Activated T-cell treated with anti-CD3 and anti-CD28 coated beads, Interleukin-2, amount 50 U/mL, for 48 hours (primary cell): Measurements from ENCODE around the gene RIN3.
A peak's percentile ranks its signal among the peaks of the same experiment; 100 is the strongest.

Experiments used
- DNase-seq, 2 experiments: peaks; one replicate each; pipeline ENCODE4 v3.0.0-alpha.2; 2020

RIN3 gene

DNA sequence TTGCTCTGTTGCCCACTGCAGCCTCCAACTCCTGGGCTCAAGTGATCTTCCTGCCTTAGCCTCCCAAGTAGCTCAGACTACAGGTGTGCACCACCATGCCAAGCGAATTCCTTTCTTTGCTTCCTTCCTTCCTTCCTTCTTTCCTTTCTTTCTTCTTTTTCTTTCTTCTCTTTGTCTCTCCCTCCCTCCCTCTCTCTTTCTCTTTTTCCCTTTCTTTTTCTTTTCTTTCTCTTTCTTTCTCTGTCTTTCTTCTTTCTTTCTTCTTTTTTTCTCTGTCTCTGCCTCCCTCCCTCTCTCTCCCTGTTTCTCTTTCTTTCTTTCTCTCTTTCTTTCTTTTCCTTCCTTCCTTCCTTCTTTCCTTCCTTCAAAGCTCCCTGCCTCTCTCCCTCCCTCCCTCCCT is 182.0 kb downstream of the RIN3 start:
- DNase-seq, result no peak

DNA sequence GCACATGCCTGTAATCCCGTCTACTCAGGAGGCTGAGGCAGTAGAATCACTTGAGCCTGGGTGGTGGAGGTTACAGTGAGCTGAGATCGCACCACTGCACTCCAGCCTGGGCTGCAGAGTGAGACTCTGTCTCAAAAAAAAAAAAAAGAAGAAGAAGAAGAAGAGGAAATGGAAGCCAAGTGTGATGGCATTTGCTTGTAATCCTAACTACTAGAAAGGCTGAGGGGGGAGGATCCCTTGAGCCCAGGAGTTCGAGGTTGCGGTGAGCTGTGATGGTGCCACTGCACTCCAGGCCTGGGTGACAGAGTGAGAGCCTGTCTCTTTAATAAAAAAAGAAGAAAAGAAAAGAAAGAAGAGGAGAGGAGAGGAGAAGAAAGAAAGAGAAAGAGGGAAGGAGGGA is 182.8 kb downstream of the RIN3 start:
- DNase-seq, result no peak

DNA sequence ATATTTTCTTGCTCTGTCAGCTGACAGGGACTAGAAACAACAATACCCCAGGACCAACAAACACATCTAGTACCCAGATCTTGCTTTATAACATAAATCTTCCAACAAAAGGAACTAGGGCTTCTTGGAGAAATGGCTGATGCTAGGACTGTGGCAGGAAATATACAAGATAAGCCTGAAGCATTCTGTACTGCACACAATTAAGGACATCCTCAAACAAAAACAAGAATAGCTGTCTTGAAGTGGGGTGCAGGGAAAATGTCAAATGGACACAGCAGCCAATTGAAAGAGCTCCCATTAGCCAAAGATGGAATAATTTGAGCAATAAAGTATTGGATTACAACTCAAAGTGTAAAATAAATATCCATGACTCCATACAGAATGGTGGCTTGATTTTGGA is 184.8 kb downstream of the RIN3 start:
- no peak for DNase-seq

DNA sequence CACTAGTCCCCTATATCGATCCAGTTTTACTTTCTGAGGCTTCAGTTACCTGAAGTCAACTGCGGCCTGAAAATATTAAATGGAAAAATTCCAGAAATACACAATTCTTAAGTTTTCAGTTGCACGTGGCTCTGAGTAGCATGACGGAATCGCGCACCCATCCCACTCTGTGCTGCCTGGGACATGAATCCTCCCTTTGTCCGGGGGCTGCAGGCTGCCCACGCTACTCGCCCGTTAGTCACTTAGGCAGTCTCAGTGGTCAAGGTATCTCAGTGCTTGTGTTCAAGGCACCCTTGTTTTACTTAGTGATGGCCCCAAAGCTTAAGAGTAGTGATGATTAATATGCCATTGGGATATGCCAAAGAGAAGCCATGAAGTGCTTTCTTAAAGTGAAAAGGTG is 188.2 kb downstream of the RIN3 start:
- DNase-seq, result no peak

DNA sequence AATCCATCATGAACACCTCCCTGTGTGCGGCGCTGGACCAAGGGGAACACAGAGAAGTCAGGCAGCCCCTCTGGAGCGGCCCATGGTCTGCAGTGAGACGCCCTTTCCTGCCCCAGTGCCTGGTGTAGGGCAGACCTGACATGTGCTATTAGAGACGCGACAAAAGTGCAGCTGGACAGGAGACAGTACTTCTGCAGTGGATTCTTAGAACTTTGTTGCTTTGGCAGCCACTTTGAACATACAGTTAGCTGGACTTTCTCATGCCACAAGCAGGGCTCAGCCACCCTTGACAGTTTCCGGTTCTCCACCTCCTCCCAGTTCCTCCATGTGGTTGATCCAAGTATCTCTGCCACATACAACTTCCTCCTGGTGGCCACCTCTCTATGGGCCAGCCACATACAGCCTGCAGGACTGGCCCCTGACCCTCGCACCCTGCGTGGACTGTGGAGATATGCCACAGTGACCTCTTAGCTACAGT is 188.9 kb downstream of the RIN3 start:
- DNase-seq, result no peak

DNA sequence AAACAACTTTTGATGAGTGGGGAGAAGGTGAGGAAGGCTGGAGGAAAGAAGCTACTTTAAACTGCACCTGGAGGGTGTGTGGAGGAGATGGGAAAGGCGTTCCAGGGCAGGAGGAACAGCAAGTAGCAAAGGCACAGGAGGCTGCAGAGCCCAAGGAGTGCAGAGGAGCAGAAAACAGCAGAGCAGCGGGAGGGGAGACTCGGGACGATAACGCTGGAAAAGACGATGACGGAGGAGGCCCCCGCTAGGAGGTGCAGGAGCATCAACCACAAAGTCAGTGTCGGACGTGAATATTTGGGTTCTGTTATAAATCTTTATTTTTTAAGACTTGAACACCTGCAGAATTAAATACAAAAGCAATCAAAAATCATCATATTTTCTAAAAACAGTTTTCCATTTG is 189.9 kb downstream of the RIN3 start:
- DNase-seq, result no peak

DNA sequence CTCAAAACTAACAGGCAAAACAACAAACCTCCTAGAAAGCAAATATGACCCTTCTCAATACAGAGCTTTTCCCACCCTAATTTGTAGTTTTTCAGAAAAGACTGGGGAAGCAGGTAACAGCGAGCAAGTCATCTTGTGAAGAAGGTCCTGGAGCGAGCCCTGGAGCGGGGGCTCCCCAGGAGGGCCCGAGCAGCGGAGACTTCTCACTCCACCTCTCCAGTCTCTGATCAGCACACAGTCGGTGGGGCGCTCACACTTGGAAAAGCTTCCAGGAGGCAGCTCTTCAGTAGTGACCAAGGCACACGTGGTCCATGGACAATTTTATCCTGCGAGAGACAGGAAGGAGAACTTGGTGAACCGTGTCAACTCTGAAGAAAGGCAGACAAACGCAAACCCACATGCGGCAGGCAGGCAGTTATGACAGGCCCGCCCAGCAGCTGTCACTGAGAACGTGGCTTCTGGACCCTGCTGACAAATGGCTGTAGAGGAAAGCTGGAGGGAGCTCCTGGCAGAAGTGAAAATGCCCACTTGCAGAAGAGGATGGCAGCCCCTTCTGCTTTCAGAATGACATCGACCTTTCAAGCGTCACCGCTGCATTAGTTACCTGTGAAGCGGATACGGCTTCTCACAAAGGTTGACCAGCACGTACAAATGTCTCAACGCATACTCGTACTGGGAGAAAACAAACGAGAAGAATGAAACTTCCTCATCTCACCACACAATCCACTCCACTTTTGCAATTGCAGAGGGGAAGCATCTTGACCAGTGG is 190.6 kb downstream of the RIN3 start:
- no peak for DNase-seq

DNA sequence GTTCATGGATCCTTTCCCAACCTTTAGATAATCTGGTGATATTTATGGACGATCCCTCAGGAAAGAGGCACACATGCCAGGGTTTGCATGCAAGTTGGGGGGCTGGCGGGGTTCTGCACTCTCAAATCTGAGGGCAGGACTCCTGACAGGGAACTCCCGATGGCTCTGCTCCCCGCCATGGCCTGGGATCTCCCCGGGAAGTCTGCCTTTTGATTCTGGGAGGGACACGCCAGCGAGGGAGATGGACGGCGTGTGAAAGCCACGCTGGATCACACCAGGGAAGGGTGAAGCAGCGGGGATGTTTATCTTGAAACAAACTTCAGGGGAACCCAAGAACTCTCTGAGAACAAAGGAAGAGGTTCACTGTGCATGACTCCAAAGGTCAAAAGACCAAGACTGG is 191.2 kb downstream of the RIN3 start:
- DNase-seq, result no peak

DNA sequence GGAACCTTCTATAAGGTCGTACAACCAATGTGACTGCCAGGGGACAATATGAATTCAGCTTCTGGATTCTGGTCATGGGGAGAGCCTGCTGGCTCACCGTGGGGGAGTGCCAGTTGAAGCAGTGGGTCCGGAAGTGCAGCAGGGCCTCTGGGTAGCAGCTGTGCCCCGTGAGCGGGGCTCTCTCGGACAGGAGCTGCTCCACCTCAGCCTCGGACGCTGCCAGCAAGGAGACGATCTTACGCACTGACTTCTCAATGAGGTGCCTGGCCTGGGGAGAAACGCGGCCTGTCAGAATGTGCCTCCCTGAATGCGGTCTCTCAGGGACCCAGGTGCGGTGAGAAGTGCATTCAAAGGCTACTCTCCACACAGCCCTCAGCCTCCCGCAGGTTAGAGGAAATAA is 192.8 kb downstream of the RIN3 start:
- DNase-seq, result no peak

DNA sequence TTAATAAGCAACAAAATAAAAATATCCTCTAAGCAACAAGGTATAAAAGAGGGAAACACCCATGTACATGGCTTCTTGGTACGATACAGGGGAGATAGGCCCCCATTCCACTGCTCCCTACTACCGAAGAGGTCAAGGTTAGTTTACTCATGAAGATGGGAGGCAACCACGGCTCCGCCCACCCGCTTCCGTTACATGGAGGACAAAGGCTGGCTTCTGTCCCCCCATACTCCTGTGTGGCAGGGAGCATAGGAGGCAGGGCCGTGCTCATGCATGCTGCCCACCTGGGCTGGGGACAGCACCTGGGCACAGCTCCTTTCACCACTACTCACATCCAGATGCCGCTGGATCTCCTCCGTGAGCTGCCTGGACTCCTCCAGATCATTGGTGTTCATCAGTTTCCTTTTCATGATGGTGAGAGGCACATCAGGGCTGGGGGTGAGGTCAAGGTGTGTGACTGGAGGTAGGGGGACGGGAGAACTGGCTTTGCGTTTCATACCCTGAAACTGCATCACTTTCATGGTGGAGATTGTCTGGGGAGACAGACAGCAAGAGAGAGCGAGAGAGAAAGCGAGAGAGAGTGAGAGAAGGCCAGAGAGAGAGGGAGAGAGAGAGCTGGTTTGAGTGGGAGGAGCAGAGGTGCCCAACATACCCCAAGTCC is 195.9 kb downstream of the RIN3 start:
- DNase-seq, result no peak

DNA sequence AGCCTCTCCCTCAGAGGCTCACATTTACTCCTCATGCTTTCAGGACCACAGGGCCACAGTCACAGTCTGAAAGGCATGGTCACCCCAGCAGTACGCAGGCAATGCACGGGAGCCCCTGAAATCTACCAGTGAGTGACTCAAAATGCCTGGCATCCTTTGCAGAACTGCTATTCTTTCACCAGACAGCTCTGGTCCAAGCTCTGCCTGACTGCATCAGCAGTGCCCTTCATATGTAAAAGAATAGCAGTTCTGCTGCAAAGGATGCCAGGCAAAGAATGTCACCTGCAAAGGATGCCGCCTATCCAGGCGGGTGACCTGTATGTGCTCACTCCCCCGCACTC is 196.4 kb downstream of the RIN3 start:
- DNase-seq, result no peak

DNA sequence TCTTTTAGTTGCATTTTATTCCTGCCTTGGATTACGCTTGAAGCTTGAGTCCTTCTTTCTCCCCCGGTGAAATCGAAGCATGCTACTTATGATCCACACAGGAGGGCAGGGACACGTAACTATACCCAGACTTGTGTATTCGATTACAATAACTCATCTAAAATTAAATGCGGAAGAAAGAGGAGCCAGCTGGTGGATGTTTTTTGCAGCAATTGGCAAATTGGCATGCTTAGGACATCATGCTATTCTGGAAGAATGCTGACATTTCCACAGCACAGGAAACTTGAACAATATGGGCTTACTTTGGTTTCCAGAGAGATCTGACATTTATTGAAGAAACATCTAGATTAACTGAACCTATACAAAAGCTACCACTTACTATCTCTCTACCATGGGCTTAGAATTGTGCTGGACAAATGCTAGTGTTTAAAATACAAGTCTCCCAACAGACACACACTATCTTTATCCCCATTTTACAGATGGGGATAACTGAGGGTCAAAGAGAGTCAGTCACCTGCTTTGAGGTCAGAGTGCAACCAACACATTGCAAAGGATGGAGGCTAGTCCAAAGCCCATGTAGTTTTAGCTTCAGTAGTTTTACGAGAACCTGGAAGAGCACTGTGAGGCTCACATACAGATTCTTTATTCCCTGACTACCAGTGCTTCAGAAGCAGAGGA is 198.5 kb downstream of the RIN3 start:
- no peak for DNase-seq

DNA sequence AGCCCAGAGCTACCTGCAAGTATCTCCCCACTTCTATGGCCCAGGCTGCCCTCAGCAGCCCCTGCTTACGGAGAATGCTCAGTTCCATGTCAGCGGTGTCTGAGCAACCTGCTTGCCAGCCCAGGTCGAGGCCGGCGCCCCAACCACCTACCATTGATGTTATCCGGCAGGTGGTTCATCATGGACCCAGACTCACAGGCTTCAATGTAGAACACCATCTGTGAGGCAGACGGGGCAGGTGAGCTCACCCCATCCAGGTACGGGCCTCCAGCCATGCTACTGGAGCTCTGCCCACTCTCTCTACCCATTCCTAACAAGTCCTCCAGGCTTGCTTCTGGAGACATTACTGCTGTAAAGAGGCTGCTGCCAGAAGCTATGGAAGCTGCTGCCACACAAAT is 199.1 kb downstream of the RIN3 start:
- DNase-seq, result no peak

DNA sequence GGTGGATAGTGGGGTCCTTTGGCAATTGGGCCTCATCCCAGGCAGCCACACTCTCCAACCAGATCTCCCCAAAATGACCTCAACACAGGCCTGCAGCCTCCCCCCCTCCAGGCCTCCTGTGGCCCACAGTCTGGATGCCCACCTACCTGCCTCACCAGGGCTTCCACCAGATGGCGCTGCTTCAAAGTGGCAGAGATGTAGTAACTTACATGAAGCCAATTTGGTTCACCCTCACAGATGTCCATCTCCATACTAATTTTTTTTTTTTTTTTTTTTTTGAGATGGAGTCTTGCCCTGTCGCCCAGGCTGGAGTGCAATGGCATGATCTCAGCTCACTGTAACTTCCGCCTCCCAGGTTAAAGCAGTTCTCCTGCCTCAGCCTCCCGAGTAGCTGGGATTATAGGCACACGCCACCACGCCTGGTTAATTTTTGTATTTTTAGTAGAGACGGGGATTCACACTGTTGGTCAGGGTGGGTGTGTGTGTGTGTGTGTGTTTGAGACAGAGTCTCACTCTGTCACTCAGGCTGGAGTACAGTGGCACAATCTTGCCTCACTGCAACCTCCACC is 201.2 kb downstream of the RIN3 start:
- DNase-seq, result peak; percentile 90 to 95

DNA sequence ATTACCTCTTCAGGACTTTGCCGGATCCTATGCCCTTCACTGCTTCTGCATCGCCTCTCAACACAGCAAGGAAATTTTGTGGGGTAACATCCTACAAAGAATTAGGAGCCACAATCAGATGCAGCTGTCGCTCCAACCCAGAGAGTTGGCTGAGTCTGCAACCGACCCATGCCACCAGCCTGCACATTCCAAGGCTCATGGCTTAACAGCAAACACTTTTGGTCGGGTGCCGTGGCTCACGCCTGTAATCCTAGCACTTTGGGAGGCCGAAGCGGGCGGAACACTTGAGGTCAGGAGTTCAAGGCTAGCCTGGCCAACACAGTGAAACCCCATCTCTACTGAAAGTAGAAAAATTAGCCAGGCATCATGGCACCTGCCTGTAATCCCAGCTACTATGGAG is 202.6 kb downstream of the RIN3 start:
- DNase-seq, result no peak

DNA sequence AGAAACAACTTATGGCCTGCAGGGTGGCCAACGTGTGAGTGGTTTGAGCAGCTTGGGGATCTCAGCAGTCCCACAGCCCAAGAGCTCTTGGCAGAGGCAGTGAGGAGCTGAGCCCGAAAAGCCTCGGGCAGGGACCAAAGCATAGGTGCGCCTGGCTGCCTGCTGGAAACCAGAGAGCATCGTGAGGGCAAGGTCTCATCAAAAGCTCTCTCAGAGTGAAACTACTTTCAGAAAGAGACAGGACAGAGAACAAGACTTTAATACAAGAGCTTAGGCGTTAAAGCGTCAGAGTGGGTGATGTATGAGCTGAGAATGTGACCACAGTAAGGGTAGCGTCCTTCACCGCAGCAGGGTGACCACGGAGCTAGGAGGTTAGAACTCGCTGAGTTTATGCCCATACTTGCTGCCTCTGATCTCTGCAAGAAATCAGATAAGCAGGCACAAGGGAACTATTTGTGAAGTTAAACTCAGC is 204.0 kb downstream of the RIN3 start:
- no peak for DNase-seq

DNA sequence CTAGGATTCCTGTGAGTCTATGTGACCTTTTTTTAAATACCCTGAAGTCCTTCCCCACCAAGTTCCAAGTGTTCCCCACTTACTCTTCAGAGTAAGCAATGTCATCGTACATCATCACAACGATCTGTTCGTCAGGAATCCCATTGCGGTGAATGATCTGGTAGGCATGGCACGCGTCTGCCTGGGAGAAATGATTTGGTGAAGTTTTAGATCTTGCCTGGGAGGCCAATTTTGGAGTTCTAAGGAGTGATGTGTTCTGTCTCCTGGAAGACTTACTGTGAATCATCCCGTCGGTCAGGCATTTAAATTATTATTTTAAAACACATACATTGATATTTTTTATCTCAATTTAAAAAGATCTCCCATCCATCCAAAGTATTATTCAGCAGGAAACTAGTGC is 205.1 kb downstream of the RIN3 start:
- DNase-seq, result no peak

DNA sequence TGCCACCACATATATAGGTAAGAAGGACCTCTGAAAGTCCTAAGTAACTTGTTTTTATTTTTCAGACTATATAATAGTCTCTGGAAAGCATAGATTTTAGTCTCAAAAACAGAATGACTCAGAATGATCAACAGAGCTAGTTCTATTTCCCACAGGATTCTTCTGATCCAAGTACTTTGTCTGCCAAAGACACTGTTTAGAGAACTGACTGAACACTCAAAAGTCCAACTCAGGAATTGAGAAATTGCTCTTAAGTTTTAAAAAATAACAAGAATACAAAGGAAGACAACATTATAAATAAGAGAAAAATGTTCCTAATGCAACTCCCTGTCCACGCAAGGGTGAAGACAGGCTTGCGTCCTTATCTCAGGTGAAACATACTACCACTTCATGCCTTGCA is 205.8 kb downstream of the RIN3 start:
- DNase-seq, result no peak

DNA sequence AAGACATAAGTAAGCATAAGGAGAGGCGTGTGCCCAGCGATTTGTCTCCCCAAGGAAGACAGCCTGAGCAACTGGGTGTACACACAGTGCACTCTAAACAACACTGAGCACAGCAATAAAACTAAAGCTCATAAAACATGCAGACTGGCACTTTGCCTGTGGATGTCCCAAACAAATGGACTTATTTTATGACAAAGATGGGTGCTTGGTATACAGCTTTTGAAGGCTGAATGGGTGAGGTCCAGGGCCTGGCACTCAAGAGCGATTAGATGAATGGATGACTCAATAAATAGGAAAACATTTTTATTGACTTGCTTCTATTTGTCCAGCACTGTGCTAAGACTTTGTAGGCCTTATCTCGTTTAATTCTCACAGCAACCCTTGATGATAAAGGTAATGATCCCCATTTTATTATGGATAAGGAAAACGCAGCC is 206.3 kb downstream of the RIN3 start:
- DNase-seq, result no peak

DNA sequence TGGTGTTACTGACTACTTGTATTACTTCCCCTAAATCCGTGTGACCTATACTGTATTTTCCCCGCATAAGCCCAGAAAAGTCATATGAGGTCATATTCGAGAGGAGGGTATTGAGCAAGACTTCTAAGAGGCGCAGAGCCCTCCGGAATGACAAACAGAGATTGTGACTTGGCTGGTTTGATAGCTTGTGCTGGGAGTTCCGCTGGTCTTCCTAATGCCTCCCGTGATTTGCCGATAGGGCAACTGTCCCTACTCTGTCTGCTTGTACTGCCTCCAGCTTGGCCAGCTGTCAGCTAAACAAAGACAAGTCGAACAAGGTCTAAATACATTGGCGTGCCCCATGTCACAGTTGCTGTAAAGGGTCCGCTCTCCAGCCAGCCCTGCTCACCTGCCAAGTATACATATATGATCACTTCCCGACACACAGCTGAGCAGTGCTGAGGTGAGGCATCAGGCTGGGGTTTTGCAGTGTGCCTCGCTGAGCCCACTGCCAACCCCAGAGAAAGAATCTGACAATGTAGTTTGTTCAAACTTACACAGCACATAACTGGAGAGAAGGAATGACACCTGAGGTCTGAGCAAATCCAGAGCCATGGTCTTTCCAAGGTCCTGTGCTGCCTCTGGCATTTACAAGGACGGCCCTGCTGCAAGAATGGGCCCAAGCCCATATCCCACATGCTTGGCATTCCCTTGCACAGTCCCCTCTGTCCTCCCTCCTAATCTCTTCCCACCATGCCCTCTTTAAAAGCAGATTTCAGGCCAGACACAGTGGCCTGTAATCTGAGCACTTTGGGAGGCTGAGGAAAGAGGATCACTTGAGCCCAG is 211.1 kb downstream of the RIN3 start:
- no peak for DNase-seq

DNA sequence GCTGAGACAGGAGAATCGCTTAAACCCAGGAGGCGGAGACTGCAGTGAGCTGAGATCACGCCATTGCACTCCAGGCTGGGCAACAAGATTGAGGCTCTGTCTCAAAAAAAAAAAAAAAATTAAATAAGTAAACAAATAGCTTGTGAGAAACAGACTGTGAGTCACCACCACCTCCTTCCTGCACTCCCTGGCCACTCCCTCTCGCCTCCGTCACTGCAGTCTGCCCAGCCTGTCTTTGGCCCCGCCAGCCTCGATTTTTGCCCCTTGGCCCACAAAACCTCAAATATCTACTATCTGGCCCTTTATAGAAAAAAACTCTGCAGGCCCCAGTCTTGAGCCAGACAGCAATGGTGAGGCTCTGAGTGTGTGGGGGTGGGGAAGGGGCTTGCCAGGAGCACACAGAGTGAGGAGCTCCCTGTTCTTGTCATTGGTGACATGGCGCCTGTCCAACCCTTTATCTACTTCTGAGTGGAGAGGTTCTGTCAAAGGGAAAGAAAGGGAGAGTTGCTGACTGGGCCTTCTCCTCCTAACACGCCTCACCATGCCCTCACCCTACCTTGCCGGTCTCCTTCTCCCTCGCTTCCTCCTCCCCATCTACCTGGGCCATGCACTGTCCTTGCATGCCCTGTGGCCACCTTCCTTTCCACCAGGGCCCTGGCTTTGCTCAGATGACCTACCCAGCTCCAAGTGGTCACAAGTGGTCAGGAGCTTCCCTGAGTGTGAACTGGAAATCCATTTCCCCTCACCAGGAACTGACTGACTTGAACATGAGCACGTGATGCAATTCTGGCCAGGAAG is 212.8 kb downstream of the RIN3 start:
- DNase-seq, result peak in 1 of 2 experiments; percentile 35

DNA sequence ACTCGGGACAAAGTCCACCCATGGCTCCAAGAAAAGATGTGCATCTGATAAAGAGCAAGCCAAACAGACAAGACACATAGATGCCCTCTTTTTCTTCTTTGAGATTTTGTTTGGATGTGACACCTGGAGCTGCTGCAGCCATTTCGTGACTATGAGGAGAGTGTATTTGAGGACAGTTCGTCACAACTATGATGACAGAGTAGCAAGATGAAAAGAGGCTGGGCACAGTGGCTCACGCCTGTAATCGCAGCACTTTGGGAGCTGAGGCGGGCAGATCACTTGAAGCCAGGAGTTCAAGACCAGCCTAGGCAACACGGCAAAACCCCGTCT is 213.3 kb downstream of the RIN3 start:
- no peak for DNase-seq
